GM23338 (cell line): Measurements from ENCODE around the gene LMNA.

ENCODE experiments used
- CREB1 ChIP-seq: fragments of 250-450 bp; sonication (Bioruptor Pico); IDR thresholded peaks from 2 replicates; pipeline ENCODE4 v1.5.0; 2020; ENCODE audit warnings: low read depth, mild to moderate bottlenecking, moderate library complexity
- EZH2 ChIP-seq: fragments of 200-600 bp; sonication (generic); IDR thresholded peaks from one replicate; pipeline ENCODE4 v1.8.0; 2017; ENCODE audit warnings: antibody characterized with exemption, mild to moderate bottlenecking, low read depth; ENCODE audit not compliant: unreplicated experiment
- EZH2phosphoT487 ChIP-seq: fragments of 200-600 bp; sonication (generic); IDR thresholded peaks from one replicate; pipeline ENCODE4 v1.8.1; 2018; ENCODE audit warnings: antibody characterized with exemption; ENCODE audit not compliant: unreplicated experiment
- JUNB ChIP-seq: IDR thresholded peaks from one replicate; pipeline ENCODE4 v1.6.1; 2016; ENCODE audit warnings: antibody characterized with exemption; ENCODE audit not compliant: unreplicated experiment
- NANOG ChIP-seq: IDR thresholded peaks from 2 replicates; pipeline ENCODE4 v1.6.1; 2016; ENCODE audit warnings: antibody characterized with exemption, borderline replicate concordance
- POLR2AphosphoS5 ChIP-seq: IDR thresholded peaks from 2 replicates; pipeline ENCODE4 v1.6.1; 2016; ENCODE audit warnings: antibody characterized with exemption, low read depth
- STAT1 ChIP-seq: IDR thresholded peaks from one replicate; pipeline ENCODE4 v1.6.1; 2016; ENCODE audit warnings: antibody characterized with exemption; ENCODE audit not compliant: unreplicated experiment
- ZNF114 ChIP-seq: fragments of 250-450 bp; sonication (Bioruptor Pico); IDR thresholded peaks from 2 replicates; pipeline ENCODE4 v1.5.0; 2020; ENCODE audit warnings: mild to moderate bottlenecking, moderate library complexity
- ZNF331 ChIP-seq: fragments of 250-450 bp; sonication (Bioruptor Pico); IDR thresholded peaks from 2 replicates; pipeline ENCODE4 v1.5.0; 2020; ENCODE audit warnings: low read depth, mild to moderate bottlenecking, moderate library complexity
- TF ChIP-seq, protein P1 (sequence below), 2 experiments: fragments of 200-600 bp in 1 of 2; sonication (generic) in 1 of 2; conservative IDR thresholded peaks; 2 replicates each; pipeline versions ENCODE4 v1.5.1 to v1.6.1; 2016 to 2017; ENCODE audit warnings: antibody characterized with exemption in 2 of 2, low read depth in 2 of 2, mild to moderate bottlenecking in 2 of 2, moderate library complexity in 1 of 2
- TF ChIP-seq, protein P2 (sequence below): IDR thresholded peaks from 2 replicates; pipeline ENCODE4 v1.6.1; 2016; ENCODE audit warnings: antibody characterized with exemption
- TF ChIP-seq, protein P3 (sequence below): IDR thresholded peaks from one replicate; pipeline ENCODE4 v1.6.1; 2018; ENCODE audit warnings: antibody characterized with exemption; ENCODE audit not compliant: unreplicated experiment
- TF ChIP-seq, protein P4 (sequence below): fragments of 250-450 bp; sonication (Bioruptor Pico); IDR thresholded peaks from 2 replicates; pipeline ENCODE4 v1.5.0; 2020; ENCODE audit warnings: mild to moderate bottlenecking, moderate library complexity

DNA sequence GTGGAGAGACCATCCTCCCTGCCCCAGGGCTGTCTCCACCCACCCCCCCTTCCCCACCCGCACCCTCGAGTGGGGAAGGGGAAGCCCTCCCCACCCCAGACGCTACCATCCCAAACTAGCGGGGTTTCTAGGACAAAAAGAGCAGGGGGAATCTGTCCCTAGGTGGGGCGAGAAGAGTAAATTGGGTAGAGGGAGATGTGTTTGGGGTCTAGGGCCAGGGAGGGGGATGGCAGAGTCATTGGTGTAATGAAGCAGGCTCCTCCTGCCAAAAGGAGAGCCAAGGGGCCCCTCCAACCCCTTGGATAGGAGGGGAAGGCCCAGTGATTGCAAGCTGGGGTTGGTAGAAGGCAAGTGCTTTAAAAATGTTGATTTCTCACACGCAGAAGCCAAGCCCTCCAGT lies 42.3 kb upstream of the LMNA start:
- TF ChIP-seq, protein P1, sequence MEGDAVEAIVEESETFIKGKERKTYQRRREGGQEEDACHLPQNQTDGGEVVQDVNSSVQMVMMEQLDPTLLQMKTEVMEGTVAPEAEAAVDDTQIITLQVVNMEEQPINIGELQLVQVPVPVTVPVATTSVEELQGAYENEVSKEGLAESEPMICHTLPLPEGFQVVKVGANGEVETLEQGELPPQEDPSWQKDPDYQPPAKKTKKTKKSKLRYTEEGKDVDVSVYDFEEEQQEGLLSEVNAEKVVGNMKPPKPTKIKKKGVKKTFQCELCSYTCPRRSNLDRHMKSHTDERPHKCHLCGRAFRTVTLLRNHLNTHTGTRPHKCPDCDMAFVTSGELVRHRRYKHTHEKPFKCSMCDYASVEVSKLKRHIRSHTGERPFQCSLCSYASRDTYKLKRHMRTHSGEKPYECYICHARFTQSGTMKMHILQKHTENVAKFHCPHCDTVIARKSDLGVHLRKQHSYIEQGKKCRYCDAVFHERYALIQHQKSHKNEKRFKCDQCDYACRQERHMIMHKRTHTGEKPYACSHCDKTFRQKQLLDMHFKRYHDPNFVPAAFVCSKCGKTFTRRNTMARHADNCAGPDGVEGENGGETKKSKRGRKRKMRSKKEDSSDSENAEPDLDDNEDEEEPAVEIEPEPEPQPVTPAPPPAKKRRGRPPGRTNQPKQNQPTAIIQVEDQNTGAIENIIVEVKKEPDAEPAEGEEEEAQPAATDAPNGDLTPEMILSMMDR (conservative IDR thresholded peaks at IDR 0.05; ENCODE audit: low read depth in 2 of 2), result no peak
- TF ChIP-seq POLR2AphosphoS5 (no peak), EZH2 (no peak), CREB1 (CRISPR knock-in tag) (no peak), EZH2phosphoT487 (no peak), NANOG (no peak), ZNF114 (CRISPR knock-in tag) (no peak), STAT1 (no peak), ZNF331 (no peak), JUNB (no peak)
- TF ChIP-seq, protein P2, sequence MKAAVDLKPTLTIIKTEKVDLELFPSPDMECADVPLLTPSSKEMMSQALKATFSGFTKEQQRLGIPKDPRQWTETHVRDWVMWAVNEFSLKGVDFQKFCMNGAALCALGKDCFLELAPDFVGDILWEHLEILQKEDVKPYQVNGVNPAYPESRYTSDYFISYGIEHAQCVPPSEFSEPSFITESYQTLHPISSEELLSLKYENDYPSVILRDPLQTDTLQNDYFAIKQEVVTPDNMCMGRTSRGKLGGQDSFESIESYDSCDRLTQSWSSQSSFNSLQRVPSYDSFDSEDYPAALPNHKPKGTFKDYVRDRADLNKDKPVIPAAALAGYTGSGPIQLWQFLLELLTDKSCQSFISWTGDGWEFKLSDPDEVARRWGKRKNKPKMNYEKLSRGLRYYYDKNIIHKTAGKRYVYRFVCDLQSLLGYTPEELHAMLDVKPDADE, result no peak
- TF ChIP-seq, protein P3, sequence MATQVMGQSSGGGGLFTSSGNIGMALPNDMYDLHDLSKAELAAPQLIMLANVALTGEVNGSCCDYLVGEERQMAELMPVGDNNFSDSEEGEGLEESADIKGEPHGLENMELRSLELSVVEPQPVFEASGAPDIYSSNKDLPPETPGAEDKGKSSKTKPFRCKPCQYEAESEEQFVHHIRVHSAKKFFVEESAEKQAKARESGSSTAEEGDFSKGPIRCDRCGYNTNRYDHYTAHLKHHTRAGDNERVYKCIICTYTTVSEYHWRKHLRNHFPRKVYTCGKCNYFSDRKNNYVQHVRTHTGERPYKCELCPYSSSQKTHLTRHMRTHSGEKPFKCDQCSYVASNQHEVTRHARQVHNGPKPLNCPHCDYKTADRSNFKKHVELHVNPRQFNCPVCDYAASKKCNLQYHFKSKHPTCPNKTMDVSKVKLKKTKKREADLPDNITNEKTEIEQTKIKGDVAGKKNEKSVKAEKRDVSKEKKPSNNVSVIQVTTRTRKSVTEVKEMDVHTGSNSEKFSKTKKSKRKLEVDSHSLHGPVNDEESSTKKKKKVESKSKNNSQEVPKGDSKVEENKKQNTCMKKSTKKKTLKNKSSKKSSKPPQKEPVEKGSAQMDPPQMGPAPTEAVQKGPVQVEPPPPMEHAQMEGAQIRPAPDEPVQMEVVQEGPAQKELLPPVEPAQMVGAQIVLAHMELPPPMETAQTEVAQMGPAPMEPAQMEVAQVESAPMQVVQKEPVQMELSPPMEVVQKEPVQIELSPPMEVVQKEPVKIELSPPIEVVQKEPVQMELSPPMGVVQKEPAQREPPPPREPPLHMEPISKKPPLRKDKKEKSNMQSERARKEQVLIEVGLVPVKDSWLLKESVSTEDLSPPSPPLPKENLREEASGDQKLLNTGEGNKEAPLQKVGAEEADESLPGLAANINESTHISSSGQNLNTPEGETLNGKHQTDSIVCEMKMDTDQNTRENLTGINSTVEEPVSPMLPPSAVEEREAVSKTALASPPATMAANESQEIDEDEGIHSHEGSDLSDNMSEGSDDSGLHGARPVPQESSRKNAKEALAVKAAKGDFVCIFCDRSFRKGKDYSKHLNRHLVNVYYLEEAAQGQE, result no peak
- TF ChIP-seq, protein P4, sequence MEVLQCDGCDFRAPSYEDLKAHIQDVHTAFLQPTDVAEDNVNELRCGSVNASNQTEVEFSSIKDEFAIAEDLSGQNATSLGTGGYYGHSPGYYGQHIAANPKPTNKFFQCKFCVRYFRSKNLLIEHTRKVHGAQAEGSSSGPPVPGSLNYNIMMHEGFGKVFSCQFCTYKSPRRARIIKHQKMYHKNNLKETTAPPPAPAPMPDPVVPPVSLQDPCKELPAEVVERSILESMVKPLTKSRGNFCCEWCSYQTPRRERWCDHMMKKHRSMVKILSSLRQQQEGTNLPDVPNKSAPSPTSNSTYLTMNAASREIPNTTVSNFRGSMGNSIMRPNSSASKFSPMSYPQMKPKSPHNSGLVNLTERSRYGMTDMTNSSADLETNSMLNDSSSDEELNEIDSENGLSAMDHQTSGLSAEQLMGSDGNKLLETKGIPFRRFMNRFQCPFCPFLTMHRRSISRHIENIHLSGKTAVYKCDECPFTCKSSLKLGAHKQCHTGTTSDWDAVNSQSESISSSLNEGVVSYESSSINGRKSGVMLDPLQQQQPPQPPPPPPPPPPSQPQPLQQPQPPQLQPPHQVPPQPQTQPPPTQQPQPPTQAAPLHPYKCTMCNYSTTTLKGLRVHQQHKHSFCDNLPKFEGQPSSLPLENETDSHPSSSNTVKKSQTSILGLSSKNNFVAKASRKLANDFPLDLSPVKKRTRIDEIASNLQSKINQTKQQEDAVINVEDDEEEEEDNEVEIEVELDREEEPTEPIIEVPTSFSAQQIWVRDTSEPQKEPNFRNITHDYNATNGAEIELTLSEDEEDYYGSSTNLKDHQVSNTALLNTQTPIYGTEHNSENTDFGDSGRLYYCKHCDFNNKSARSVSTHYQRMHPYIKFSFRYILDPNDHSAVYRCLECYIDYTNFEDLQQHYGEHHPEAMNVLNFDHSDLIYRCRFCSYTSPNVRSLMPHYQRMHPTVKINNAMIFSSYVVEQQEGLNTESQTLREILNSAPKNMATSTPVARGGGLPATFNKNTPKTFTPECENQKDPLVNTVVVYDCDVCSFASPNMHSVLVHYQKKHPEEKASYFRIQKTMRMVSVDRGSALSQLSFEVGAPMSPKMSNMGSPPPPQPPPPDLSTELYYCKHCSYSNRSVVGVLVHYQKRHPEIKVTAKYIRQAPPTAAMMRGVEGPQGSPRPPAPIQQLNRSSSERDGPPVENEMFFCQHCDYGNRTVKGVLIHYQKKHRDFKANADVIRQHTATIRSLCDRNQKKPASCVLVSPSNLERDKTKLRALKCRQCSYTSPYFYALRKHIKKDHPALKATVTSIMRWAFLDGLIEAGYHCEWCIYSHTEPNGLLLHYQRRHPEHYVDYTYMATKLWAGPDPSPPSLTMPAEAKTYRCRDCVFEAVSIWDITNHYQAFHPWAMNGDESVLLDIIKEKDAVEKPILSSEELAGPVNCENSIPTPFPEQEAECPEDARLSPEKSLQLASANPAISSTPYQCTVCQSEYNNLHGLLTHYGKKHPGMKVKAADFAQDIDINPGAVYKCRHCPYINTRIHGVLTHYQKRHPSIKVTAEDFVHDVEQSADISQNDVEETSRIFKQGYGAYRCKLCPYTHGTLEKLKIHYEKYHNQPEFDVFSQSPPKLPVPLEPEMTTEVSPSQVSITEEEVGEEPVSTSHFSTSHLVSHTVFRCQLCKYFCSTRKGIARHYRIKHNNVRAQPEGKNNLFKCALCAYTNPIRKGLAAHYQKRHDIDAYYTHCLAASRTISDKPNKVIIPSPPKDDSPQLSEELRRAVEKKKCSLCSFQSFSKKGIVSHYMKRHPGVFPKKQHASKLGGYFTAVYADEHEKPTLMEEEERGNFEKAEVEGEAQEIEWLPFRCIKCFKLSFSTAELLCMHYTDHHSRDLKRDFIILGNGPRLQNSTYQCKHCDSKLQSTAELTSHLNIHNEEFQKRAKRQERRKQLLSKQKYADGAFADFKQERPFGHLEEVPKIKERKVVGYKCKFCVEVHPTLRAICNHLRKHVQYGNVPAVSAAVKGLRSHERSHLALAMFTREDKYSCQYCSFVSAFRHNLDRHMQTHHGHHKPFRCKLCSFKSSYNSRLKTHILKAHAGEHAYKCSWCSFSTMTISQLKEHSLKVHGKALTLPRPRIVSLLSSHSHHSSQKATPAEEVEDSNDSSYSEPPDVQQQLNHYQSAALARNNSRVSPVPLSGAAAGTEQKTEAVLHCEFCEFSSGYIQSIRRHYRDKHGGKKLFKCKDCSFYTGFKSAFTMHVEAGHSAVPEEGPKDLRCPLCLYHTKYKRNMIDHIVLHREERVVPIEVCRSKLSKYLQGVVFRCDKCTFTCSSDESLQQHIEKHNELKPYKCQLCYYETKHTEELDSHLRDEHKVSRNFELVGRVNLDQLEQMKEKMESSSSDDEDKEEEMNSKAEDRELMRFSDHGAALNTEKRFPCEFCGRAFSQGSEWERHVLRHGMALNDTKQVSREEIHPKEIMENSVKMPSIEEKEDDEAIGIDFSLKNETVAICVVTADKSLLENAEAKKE (CRISPR knock-in tag), result no peak
